ENCODE data around the gene C22orf39.

- TF ChIP-seq ZZZ3 (IDR thresholded peaks at IDR 0.05; ENCODE audit: control insufficient read depth, insufficient read length, low read depth), result no peak
- TF ChIP-seq MXI1 (IDR thresholded peaks at IDR 0.05; ENCODE audit: low read depth, low read length), result no peak
- TF ChIP-seq MAX (IDR thresholded peaks at IDR 0.05; ENCODE audit: low read depth, low read length), result no peak
- TF ChIP-seq, protein P1, sequence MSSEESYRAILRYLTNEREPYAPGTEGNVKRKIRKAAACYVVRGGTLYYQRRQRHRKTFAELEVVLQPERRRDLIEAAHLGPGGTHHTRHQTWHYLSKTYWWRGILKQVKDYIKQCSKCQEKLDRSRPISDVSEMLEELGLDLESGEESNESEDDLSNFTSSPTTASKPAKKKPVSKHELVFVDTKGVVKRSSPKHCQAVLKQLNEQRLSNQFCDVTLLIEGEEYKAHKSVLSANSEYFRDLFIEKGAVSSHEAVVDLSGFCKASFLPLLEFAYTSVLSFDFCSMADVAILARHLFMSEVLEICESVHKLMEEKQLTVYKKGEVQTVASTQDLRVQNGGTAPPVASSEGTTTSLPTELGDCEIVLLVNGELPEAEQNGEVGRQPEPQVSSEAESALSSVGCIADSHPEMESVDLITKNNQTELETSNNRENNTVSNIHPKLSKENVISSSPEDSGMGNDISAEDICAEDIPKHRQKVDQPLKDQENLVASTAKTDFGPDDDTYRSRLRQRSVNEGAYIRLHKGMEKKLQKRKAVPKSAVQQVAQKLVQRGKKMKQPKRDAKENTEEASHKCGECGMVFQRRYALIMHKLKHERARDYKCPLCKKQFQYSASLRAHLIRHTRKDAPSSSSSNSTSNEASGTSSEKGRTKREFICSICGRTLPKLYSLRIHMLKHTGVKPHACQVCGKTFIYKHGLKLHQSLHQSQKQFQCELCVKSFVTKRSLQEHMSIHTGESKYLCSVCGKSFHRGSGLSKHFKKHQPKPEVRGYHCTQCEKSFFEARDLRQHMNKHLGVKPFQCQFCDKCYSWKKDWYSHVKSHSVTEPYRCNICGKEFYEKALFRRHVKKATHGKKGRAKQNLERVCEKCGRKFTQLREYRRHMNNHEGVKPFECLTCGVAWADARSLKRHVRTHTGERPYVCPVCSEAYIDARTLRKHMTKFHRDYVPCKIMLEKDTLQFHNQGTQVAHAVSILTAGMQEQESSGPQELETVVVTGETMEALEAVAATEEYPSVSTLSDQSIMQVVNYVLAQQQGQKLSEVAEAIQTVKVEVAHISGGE (CRISPR knock-in tag; IDR thresholded peaks at IDR 0.05), result no peak
- no peak for TF ChIP-seq EP300 (IDR thresholded peaks at IDR 0.05; ENCODE audit: borderline replicate concordance in 1 of 2, control insufficient read depth in 1 of 2, low read depth in 2 of 2, low read length in 2 of 2)
- TF ChIP-seq MYC (IDR thresholded peaks at IDR 0.05; ENCODE audit: insufficient read depth, insufficient read length, insufficient replicate concordance, low read length, severe bottlenecking), result no peak
- no peak for TF ChIP-seq REST (IDR thresholded peaks at IDR 0.05; ENCODE audit: low read depth, low read length)
- TF ChIP-seq POLR2AphosphoS5 (IDR thresholded peaks at IDR 0.05; ENCODE audit: low read length), result no peak
- TF ChIP-seq MTA2 (IDR thresholded peaks at IDR 0.05; ENCODE audit: low read depth), result no peak
Observed at GRCh38 chr22:19449422-19449767, 1.9 kb upstream of the C22orf39 start.
